Measurements from ENCODE around the gene GARIN5B. TPM values are rescaled to one million over a fixed set of nuclear protein-coding genes. Genes with fewer than 3 reads are reported as not detected.

GARIN5B gene
- total RNA-seq, 1 donor from 2014 or later = not detected

- intact Hi-C loops (cut with micrococcal nuclease) = no loop called here
- DNase-seq (peak; percentile 76), ATAC-seq (peak; percentile 91)
These were observed 9.0 kb downstream of the GARIN5B start for GRCh38 chr19:55353803-55354697.

- no peak for DNase-seq
- intact Hi-C loops (cut with micrococcal nuclease) = no loop called here
- ATAC-seq = no peak
These were observed 9.7 kb downstream of the GARIN5B start for GRCh38 chr19:55353356-55353802.

DNA sequence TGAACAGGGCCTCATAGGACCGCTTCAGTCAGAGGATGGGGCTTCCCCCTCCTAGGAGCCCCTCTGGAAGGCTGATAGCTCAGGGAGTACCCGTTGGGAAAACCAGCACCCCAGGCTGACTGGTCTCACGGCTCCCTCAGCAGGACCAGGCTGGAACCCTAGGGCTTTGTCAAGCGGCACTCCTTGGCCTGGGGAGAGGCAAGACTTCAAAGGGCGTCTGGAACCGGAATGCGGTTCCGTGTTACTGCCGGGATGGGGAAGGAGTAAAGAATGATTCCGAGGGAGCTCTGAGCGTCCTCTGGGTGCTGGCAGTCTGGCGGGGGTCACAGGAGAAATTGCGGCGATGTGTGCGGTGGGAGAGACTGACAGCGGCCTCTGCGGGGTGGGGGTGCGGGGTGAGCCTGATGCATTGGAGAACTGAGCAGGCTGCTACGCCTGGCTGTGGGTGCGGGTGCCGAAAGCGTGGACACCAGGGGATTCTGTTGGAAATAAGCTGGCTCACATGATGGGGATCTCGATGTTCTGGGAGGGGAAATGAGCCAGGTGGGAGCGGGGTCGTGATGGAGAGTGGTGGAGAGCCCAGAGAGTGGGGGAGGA lies 10.4 kb downstream of the GARIN5B start:
- no peak for DNase-seq
- ATAC-seq = no peak
- intact Hi-C loops (cut with micrococcal nuclease) = no loop called here

DNA sequence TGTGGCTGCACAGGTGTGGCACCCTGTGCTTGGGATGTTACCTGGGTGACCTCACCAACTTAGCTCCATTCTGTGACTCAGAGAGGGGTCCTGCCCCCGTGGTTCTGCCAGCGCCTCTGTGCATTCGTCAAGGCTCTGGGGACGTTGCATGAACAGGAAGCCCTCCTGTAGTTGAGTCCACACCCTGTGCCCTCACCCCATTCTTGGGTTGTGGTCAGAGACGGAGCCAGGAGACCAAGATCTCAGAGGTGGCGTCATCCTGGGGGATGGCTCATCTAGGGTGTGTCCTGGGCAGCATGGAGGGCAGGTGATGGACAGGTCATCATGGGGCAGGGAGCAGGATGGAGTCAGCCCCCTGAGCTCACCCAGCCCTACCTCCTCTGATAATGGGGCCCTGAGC lies 11.0 kb downstream of the GARIN5B start:
- DNase-seq = no peak
- no peak for ATAC-seq
- intact Hi-C loops (cut with micrococcal nuclease) = no loop called here

DNA sequence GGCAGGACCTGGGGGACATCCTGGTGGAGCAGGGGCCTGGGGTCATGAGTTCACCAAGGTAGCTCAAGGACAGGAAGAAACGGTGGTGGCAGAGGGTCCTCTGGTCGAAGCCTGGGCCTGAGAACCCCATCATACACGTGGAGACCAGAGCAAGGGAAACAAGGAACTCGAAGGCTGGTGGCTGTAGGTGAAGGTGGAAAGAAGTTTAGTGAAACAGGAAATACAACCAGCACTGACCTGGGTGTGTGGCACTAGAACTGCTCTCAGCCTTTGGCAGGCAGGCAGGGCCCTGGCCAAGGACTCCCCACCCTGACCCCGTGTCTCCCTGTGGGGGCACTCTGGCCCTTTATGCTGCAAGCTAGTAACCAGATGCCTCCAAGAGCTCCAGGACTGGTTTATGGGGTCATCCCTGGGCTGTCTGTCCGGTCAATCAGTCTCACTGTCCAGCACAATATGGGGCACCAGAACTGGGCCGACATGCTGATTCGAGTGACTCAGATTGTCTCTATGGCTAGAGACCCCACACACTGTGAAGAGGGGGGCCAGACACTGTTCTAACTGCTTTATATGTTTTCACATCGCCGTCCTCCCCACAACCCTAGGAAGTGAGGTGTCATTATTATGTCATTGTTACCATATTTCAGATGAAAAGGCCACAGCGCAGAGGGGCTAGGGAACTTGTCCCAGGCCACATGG lies 12.3 kb downstream of the GARIN5B start:
- DNase-seq = no peak
- ATAC-seq = no peak
- intact Hi-C loops (cut with micrococcal nuclease) = no loop called here

- ATAC-seq (no peak), DNase-seq (no peak)
- intact Hi-C loops (cut with micrococcal nuclease) = no loop called here
These were observed 14.6 kb downstream of the GARIN5B start for GRCh38 chr19:55348317-55349034.

DNA sequence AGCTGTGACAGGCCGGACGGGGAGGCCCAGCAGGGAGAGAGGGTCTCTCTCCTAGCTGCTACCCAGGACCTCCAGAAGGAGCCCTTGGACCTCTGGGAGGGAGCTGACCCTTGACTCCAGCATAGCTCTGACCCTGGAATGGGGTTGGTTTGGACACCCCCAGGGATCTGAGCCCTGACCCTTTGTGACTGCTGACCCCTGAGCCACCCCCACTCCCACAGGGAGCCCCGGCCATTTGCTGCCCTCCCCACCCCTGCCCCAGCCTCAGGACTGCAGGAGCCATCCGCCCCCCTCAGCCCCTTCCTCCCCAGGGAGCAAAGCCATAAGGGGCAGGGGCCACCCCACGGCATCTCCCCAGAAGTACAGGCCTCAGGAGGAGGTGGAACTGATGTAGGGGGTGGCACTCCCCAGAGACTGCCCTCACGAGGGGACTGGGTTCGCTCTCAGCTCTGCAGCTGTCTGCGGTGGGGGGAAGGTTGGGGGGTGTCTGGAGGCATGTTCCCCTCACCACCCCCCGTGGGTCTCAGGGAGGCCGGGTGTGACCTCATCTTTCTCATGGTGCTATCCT lies 15.5 kb downstream of the GARIN5B start:
- ATAC-seq (no peak), DNase-seq (no peak)
- intact Hi-C loops (cut with micrococcal nuclease) = no loop called here

- no peak for DNase-seq
- intact Hi-C loops (cut with micrococcal nuclease) = no loop called here
These were observed 16.2 kb downstream of the GARIN5B start for GRCh38 chr19:55346725-55347441.

GRCh38 chr19:55345818-55346724 lies 17.0 kb downstream of the GARIN5B start:
- peak; percentile 40 for ATAC-seq

More at GRCh38 chr19:55346725-55347441, 16.2 kb downstream of the GARIN5B start:
- peak; percentile 30 for ATAC-seq

GRCh38 chr19:55345101-55345817 lies 17.8 kb downstream of the GARIN5B start:
- DNase-seq (no peak), ATAC-seq (no peak)
- intact Hi-C loops (cut with micrococcal nuclease) = no loop called here

More at GRCh38 chr19:55345818-55346724, 17.0 kb downstream of the GARIN5B start:
- peak; percentile 69 for DNase-seq
- intact Hi-C loops (cut with micrococcal nuclease) = no loop called here

- ATAC-seq (no peak), DNase-seq (no peak)
- intact Hi-C loops (cut with micrococcal nuclease) = no loop called here
These were observed 18.6 kb downstream of the GARIN5B start for GRCh38 chr19:55344444-55344843.

- ATAC-seq = no peak
- no peak for DNase-seq
- intact Hi-C loops (cut with micrococcal nuclease) = no loop called here
These were observed 21.2 kb downstream of the GARIN5B start for GRCh38 chr19:55341595-55342531.

- DNase-seq = peak; percentile 83
- intact Hi-C loops (cut with micrococcal nuclease) = no loop called here
- peak; percentile 4 for ATAC-seq
These were observed 21.9 kb downstream of the GARIN5B start for GRCh38 chr19:55341171-55341588.

DNA sequence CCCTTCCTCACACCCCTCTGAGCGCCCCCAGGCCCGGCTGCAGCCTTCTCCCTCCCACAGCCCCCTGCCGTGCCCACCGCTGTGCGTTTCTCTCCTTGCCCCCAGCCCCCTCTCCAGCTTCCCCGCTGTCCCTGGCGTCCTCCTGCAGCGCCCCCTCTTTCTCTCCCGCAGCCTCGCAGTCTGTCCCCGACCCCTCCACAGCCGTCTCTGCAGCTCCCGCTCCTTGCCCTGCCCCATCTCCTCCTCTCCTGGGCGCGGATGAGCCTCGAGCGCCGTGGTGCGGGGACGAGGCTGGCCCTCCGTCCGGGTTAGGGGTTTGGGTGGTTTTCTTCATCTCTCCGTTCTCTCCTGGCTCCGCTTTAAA lies 22.3 kb downstream of the GARIN5B start:
- no peak for DNase-seq
- intact Hi-C loops (cut with micrococcal nuclease) = no loop called here
- ATAC-seq = no peak

GRCh38 chr19:55339889-55340783 lies 22.9 kb downstream of the GARIN5B start:
- no peak for DNase-seq

More at GRCh38 chr19:55339889-55340783, 22.9 kb downstream of the GARIN5B start:
- no peak for ATAC-seq
- intact Hi-C loops (cut with micrococcal nuclease) = no loop called here
